COLO668 (cell line): ENCODE data around the gene ADGRV1.

Experiments used
- DNase-seq: peaks from one replicate; lab custom pipeline; 2025; ENCODE audit not compliant: unreplicated experiment; lab: John Stamatoyannopoulos, UW

ADGRV1 gene

GRCh38 chr5:91146230-91146629 is 587.6 kb downstream of the ADGRV1 start:
- no peak for DNase-seq

- DNase-seq: no peak
Observed at GRCh38 chr5:91146905-91147600, 588.5 kb downstream of the ADGRV1 start.

- no peak for DNase-seq
Observed at GRCh38 chr5:91150234-91150633, 591.6 kb downstream of the ADGRV1 start.

- DNase-seq: no peak
Observed at GRCh38 chr5:91150636-91151035, 592.0 kb downstream of the ADGRV1 start.

GRCh38 chr5:91151947-91152346 is 593.4 kb downstream of the ADGRV1 start:
- DNase-seq: no peak

GRCh38 chr5:91154338-91154737 is 595.7 kb downstream of the ADGRV1 start:
- DNase-seq: no peak

- no peak for DNase-seq
Observed at GRCh38 chr5:91155274-91155673, 596.7 kb downstream of the ADGRV1 start.

- no peak for DNase-seq
Observed at GRCh38 chr5:91156242-91156641, 597.6 kb downstream of the ADGRV1 start.

GRCh38 chr5:91158011-91158410 is 599.4 kb downstream of the ADGRV1 start:
- no peak for DNase-seq

GRCh38 chr5:91159647-91160046 is 601.0 kb downstream of the ADGRV1 start:
- no peak for DNase-seq

- DNase-seq: no peak
Observed at GRCh38 chr5:91160714-91161285, 602.2 kb downstream of the ADGRV1 start.

GRCh38 chr5:91162534-91163381 is 604.2 kb downstream of the ADGRV1 start:
- DNase-seq: peak; percentile 55

GRCh38 chr5:91164424-91164823 is 605.8 kb downstream of the ADGRV1 start:
- DNase-seq: no peak

GRCh38 chr5:91166059-91166807 is 607.6 kb downstream of the ADGRV1 start:
- DNase-seq: no peak

- DNase-seq: no peak
Observed at GRCh38 chr5:91168859-91169258, 610.3 kb downstream of the ADGRV1 start.

- DNase-seq: no peak
Observed at GRCh38 chr5:91170266-91170665, 611.7 kb downstream of the ADGRV1 start.

GRCh38 chr5:91171322-91171721 is 612.7 kb downstream of the ADGRV1 start:
- DNase-seq: no peak

GRCh38 chr5:91174396-91174795 is 615.8 kb downstream of the ADGRV1 start:
- no peak for DNase-seq

- DNase-seq: no peak
Observed at GRCh38 chr5:91175708-91176107, 617.1 kb downstream of the ADGRV1 start.

- no peak for DNase-seq
Observed at GRCh38 chr5:91176288-91177016, 617.9 kb downstream of the ADGRV1 start.

GRCh38 chr5:91177085-91177484 is 618.5 kb downstream of the ADGRV1 start:
- no peak for DNase-seq
